ENCODE results near the gene COL5A2.

GRCh38 chr2:189188115-189188805 lies 8.7 kb upstream of the COL5A2 start:
- TF ChIP-seq CTCF (IDR thresholded peaks at IDR 0.05) (no peak), EZH2 (IDR thresholded peaks at IDR 0.05) (no peak)
